Activated CD8-positive, alpha-beta memory T cell treated with anti-CD3 and anti-CD28 coated beads, Interleukin-2, amount 50 U/mL, for 24 hours (primary cell): Measurements from ENCODE around the gene ARHGAP24.

ENCODE experiments used
- DNase-seq: peaks from one replicate; pipeline ENCODE4 v3.0.0-alpha.2; 2020; ENCODE audit errors: extremely low read depth

ARHGAP24 gene

DNA sequence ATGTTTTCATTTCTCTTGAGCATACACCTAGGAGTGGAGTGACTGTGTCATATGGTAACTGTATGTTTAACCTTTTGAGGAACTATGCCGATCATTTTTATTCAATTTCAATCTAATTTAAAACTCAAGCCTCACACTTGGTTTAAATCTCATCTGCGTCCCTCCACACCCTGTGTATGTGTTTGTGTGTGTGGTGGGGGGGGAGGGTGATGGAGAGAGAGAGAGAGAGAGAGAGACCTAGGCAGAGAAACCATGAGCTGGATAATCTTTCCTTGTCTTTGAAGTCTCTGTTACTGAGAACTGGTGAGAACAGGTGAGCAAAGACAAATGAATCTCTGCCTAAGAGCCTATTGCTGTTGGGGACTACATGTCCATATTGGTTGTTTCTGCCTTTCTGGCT is 105.0 kb downstream of the ARHGAP24 start:
- DNase-seq: no peak

DNA sequence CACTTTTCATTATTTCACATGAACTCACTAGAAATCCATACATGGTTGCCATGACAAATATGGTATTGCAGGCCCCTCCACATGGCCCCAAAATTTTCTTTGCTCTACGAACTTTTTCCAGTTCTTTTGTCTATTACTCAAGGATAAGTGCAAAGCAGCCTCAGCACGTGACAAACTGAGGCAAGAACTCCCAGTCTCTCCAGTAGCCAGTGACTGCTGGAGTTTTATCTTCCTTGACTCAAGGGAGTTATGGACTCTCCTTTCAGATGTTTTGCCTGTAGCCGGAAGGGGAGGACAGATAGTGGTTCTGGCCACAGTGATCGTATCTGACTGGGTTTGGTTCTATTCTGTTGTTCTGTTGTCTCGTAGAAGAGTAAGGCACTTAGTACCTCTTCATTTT is 105.5 kb downstream of the ARHGAP24 start:
- DNase-seq: no peak

DNA sequence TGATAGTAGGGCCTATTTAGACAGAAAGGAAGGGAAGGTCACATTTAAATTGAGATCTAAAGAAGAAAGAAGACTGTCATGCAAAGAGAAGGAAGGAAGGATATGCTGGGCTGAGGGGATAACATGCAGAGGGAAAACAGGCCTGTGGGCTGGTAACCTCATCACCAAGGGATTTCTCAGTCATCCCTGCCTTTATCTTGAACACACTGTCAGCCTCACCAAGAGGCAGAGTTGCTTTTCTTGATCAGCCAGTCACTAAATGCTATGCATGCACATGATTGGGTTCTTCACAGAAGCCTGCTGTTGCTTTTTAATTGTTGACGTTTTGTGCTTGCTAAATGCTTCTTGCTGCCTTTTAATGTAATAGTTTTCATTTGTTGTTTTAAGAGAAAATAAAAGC is 113.0 kb downstream of the ARHGAP24 start:
- DNase-seq: no peak

DNA sequence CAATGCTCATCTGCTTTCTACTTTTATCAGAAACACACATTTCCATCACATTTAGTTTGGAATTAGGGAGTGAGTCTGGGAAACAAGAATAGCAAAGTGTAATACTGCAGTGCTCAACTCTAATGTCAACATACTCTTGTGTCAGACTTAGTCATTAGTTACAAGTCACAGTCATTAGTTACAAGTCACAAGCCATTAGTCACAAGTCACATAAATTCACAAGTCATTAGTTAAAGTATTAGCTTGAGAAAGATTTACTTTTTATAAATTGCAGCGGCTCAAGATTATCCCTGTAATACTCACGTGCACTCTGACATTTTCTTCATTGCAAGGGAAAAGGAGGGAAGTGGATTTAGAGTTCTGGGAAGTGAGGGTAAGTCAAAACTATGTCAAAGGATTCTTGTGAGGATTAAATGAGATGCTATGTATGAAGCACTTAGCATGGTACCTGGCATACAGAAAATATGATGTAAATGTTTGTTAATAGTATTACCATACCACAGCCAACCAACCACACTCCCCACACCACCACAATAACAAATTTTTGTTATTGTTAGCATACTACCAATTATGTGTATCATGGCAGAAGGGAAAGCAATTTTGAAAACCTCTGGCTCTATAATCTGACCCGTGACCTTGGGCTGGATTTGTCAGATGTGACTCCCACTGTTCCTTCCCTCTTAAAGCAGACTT is 116.6 kb downstream of the ARHGAP24 start:
- no peak for DNase-seq

DNA sequence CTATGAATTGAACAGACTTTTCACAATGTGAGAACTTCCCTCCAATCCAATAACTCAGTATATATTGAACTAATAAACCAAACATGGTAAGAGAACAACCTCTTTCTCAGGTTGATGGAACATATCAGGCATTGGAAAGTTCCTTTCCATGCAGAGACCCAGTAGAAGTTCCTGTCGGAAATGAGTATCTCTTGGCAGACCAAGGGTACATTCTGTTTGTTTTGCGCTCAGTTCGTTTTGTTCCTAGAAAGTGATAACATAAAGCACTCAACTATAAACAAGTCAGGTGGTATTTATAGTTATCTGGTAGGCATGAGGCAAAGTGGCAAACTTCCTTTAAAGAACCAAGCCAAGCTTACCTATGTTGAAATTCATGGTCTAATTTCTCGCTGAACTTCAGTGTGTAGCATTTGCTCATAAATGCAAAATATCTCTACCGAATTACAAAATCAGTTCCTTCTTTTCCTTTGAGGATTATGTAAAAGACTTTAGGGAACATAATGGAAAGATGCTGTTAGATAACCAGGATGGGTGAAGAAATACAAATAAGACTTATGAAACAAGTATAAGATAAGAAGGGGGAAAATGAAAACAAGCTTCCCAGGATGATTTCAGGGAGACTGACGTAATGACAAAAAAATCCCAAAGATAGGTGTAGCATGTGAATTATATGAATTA is 120.3 kb downstream of the ARHGAP24 start:
- no peak for DNase-seq

DNA sequence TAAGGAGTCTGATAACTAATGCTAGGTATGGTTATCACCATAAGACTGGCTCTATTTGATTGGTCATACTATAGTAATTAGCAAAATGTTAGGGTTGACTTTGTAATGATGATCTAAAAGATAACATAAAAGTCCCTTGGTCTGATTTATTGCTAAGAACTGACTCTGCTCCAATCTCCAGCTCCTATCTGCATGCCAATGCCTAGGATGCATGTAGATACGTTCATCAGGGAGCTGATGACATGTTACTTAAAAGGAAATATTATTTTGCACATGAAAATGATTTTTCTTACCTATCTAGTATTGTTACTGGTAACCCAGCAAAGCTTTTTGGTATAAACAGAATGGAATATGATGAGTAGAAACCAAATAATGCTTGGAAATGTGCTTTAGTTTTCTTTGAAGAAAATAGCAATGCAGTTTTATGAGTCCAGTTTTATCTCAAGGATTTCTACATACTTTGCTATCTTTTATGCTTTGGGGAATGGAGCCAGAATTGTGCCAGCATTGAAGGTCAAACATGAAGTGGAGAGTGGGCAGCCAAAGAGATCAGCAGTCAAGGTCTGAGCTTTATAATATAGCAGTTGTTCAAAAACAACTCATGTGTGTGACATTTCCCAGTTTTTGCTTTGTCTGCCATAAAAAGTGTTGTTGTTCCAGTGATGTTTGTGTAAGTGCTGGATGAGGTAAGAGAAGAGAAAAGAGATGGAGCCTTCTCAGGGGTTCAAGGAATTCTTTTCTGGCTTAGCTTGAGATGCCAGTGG is 121.0 kb downstream of the ARHGAP24 start:
- DNase-seq: no peak

DNA sequence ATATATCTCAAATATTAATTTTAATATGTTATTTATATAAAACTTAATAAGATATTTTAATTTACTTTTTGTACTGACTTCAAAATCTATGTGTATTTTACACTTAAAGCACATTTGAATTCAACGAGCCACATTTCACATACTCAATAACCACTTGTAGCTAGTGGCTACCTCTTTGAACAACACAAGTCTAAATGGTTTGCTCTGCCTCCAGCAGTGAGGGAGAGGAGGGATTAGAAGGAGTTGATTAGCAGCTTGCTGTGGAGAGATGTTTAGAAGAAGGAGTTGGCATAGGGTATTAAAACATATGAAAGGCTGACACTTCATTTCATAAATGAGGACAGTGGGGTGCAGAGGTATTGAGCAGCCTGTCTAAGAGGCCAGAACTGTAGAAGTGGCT is 124.0 kb downstream of the ARHGAP24 start:
- DNase-seq: no peak

DNA sequence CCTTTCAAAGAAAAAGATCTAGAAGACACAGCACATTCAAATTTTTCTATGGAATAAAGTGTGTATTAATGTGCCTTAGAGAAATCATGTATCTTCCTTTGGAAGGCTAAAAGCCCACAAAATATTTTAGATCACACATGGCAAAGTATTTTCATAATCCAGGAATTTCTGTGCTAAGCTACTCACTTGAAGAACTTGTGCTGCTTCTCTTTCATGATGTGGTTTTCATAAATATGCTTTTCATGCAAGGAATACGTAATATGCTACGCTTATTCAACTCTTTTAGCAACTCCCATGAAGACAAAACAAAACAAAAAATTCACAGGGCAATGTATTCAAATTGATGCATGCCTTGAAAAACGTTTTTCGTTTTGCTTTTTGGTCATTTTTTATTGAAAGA is 125.6 kb downstream of the ARHGAP24 start:
- no peak for DNase-seq

DNA sequence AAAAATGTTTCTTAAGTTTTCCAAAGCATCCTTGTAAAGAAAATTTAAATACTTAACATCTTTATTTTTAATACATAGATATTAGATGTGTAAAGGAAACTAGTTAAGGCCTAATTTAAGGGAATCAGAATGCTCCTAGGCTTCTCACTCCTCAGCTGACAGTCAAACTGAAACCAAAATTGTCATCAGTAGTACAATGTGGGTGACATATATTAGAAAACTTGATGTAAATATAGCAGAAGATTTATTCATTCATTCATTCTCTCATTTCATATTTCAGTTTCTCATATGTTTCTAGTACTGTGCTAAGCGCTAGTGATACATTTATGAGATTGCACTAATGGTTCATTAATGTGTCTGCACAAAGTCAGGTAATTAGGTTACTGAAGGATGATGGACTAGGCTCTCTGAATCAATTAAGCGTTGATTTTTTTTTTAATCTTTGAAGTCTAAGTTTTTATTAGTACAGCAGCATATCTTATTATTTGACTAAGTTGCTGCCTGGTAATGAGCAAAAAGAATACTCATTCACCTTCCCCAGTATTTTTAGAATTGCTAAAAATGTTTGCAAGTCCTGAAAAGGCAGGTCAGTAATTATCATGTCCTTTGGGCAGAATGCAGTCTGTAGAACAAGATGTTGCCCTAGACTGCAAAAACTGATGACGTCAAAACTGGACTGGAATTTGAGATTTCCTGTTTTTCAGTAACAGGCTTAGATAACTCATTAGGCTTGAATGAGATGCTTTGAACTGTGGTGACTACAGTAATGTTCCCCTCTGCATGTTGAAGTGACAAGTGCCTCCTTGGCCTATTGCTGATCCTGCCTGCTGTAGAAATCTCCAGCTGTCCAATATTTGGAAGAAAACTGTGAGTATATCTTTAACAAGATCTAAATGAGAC is 128.7 kb downstream of the ARHGAP24 start:
- DNase-seq: no peak

DNA sequence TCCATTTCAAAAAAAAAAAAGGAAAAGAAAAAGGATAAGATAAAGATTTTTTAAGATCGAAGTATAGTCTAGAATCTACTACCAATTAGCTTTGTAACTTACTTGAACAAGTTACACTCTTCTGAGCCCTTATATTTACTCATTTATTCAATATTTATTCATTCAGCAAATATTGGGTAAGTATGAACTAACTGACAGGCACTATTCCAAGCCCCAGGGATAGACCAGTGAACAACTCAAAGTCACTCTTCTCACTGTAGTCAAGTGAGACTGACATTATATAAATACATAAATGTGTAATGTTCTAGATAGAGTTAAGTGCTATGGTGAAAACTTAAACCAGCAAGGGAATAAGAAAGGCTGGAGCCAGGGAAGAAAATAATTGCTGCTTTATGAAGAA is 131.6 kb downstream of the ARHGAP24 start:
- DNase-seq: no peak

DNA sequence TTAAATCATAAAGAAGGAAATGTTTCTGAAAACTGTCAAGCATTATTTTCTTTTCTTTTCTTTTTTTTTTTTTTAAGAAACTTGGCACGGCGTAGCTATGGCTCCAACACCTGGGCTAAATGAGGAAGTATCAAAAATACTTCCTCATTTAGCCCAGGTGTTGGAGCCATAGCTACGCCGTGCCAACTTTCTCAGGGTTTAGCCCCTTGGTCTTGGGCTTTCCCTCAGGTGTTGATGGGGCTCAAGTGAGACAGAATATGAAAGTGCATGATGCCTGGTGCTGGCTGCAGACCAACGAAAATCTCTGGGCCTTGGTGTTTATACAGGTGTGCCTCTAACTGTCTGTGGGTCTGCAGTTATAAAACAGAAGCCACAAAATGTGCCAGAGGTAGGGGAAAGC is 132.7 kb downstream of the ARHGAP24 start:
- no peak for DNase-seq

DNA sequence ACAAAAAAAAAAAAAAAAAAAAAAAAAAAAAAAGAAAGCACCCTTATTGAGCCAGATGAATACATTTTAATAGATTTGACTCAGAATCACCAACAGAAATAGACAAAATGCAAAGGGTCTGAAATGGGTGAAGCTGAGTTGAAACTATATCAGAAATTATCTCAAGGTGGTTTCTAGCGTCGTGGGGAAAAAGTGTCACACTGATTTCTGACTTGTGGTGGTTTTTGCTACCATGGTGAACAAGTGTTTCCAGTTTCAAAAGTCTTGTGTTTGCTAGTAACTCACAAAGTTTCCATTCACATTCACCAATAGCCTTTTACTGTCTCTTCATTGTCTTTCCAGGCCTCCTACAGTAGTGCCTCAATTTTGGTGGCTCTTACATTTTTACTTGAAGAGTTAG is 135.5 kb downstream of the ARHGAP24 start:
- no peak for DNase-seq

DNA sequence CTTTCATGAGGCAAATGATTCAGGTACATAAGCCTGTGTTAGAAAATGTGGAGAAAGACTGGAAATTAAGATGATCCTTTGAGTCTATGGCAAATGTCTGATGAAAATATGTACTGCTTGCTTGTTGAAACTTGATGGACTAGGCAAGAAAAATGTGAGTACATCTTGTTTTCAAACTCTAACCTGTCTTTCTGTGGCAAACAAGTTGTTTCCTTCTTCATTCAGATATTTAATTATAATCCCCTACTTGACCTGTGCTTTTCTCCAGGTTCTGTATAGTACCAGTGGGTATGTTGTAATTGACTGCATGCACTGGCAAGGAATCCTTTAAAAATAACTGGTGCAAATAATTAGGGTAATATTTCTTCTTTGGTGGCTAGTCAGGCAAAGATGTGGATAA is 136.7 kb downstream of the ARHGAP24 start:
- DNase-seq: no peak

DNA sequence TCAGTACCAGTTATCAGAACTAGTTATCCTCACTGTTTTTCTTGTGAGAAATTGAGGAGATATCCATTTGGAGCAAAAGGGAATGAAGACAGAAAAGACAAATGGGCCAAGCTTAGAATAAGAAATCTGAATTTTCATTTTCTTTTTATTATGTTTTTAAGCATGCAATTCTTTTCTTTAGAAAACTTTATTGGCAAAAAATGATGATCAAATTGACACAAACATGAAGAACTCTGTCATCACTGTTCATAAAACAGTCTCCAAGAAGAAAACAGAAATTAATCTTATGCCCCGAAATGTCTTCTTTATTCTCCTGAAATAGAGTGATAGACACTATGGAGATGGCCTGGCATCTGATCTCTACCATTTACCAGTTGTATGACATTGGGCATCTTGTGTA is 139.0 kb downstream of the ARHGAP24 start:
- DNase-seq: no peak

DNA sequence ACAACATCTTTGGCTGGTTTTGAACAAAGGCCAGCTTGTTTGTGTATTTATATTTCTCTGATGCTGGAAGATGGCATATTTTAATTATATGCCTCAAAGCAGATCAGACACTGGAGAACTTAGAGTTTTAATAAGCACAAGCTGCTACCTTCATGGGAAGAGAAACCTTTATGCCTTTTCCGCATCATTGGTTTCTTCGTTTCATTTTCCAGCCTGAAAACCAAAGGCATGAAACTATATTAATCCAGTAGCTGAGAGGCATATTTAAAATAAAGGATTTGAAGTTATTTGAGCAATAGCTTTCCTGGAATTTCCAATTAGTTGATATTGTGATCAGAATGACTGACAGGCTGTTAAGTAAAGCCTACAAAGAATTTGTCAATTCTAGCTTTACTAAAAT is 141.0 kb downstream of the ARHGAP24 start:
- DNase-seq: no peak

DNA sequence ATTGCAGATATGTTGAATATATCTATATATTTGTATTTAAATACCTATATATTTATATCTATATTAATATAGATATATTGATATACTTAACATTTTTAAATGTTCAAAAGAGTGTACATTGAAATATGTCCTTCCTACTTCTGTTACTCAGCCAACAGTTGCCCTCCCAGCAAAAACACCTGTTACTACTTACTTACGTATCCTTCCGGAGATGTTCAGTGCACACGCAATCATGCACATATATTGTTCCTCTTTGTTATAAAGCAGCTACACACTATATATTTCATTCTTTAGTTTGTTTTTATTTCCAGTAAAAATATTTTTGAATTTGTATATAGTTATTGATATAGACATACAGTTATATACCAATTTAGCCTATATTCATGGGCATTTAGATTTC is 142.3 kb downstream of the ARHGAP24 start:
- DNase-seq: no peak

DNA sequence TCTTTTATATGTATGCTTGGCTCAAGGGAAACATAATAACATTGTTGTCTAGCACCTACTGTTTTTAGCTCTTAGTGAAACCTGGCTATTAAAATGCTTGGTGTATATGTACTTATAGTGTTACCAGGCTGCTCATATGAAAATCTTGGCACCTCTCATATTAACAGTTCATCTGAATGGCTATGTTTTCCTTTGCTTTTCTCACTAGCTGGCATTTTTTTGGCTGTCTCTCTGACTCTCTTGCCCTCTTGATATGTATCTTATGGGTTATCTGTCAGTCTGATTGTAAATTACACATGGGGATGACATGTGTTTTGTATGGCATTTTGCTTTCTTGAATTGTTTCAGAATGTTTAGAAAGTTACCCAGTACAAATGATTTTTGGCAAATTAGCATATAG is 158.0 kb downstream of the ARHGAP24 start:
- DNase-seq: no peak

DNA sequence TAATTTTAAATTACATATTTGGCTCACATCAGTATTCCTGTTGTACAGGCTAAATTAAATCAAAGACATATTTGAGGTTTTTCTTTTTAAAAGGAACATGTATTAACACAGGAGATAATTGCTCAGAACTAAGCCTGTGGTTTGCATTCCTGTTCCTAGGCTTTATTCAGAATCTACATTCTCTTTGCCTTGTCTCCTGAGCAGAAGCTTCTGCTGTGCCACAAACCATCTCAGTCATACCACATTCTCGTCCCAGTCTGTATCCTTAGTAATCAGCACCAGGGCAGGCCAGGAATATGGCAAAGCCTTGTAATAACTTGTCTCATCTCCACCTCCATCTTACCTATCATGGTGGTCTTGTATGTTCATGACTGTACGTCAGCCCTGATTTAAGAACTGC is 162.8 kb downstream of the ARHGAP24 start:
- no peak for DNase-seq

DNA sequence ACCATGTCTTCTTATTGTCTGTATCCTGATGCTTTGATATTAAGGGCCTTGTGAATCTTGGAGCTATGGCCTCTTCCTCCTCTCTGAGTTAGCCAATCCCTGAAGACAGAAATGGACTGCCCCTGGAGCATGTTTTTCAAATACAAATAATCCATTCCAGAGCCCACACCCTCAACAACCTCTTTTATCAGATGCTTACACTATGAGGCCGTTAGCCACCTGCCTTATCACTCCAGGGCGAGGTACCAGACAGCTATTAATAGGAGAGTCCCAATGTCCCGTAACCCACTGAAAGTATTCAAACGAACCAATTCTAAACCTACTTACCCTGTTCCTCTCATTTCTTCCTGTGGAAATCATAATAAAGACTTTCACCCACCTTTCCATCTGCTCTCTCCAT is 165.0 kb downstream of the ARHGAP24 start:
- no peak for DNase-seq

DNA sequence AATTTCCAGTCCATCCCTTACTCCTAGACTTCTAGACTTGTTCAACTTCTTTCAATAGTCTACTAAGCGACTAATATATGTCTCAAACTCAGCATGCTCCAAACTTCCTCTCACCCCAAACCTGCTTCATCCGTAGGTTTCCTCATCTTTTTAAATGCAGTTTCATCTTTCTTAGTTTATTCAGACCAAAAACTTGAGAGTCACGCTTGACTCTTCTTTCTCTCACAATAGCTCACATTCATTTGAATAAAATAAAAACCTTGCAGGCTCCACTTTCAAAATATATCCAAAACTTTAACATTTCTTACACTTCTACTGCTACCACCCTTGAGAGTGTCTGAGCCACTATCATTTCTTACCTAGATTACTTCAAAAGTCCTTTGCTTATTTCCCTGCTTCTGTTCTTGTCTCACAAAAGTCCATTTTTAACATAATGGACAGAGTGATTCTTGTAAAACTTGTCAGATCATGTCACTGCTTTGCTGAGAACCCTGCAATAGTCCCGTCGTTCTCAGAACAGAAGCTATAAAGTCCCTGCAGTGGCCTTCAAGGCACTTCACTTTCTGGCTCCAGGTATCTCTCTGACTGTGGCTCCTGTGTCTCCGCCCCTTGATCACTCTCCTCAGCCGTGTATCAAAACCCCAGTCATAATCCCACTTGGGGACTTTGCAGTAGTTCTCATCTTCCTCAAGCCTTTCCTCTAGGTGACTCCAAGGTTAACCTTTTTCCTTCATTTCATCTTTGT is 167.6 kb downstream of the ARHGAP24 start:
- DNase-seq: no peak

DNA sequence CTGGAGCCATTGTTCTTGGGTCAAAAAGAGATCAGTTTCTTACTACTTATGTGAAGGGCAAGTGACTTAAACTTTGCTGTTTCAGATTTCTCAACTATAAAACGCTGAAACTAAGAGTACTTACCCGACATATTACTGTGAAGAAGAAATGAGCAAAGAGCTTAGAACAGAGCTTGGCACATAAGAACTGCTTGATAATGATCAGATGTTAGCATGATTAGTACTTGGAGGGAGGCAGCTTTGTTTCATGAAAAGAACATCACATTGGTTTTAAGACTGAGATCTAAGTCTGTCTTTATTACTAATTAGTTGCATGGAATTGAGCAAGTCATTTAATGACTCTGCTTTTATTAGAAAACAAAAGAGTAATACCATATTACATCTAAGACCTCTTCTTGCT is 169.1 kb downstream of the ARHGAP24 start:
- no peak for DNase-seq
